Activated CD4-positive, alpha-beta T cell treated with anti-CD3 and anti-CD28 coated beads for 24 hours (primary cell): ENCODE measurements around the gene TARP.
"Not testable (repeated sequence)": the region's sequence is repeated elsewhere in the genome, so short reads cannot be mapped to it uniquely, and the experiment has no call there.

Source experiments
- DNase-seq, 2 donors: peaks; one replicate each; pipeline ENCODE4 v3.0.0-alpha.2; 2020; ENCODE audit warnings: low read depth in 2 of 2

Gene TARP

DNA sequence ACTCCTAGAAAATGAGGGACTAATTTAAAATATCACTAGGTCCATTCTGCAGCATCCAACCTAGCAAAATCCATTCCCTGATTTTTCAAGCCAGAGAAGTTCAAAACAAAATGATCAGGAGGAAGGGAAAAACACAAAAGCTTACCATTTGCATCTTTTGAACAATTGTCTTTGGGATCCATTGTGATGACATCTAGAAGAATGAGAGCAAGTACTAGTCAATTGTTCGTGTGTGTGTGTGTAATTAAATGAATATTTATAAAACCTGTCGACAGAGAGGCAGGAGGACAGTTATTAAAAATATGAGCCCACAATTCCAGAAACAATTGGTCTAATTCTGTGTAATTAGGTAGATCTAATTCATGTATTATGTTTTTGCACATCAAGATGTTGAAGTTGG lies 11.4 kb downstream of the TARP start:
- not testable (repeated sequence) for DNase-seq

DNA sequence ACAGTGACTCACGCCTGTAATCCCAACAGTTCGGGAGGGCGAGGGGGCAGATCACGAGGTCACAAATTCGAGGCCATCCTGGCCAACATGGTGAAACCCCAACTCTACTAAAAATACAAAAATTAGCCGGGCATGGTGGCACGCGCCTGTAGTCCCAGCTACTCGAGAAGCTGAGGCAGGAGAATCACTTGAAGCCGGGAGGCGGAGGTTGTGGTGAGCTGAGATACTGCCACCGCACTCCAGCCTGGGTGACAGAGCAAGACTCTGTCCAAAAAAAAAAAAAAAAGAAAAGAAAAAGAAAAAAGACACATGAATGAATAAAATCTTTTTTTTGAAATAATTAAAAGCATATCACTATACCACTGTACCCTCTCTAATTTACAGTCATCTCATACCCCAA lies 11.8 kb downstream of the TARP start:
- DNase-seq, result not testable (repeated sequence)

DNA sequence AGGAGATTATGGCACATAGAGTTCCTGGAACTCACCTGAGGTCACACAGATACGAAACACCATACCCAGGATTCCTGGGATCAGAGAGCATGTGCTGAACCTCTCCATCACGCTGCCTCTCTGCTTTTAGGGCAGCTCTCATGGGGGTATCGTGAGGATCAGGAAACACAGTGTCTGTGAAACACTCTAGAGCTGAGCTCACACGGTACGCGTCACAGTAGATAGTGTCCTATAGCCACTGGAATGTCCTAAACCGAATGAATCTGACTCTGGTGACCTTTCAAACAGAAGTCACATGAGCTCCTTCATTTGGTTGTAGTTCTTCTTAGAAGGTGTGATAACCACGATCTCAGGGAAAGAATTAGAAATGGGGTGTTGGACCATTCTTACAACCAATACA lies 14.3 kb downstream of the TARP start:
- DNase-seq, result not testable (repeated sequence)

DNA sequence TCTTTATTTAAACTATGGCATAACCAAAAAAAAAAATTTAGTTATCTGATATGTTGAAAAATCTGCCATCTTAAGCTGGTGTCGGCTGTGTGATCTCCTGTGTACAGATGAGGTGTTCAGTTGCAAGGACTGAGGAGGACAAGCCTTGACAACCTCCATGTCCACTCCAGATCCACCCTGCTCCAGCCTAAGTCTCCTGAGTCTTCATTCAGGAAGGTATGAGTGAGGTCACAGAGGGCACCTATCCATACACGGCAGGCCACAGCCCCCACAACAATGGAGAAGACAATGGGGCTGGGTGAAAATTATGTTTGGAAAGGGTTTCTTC lies 16.1 kb downstream of the TARP start:
- DNase-seq, result no peak

DNA sequence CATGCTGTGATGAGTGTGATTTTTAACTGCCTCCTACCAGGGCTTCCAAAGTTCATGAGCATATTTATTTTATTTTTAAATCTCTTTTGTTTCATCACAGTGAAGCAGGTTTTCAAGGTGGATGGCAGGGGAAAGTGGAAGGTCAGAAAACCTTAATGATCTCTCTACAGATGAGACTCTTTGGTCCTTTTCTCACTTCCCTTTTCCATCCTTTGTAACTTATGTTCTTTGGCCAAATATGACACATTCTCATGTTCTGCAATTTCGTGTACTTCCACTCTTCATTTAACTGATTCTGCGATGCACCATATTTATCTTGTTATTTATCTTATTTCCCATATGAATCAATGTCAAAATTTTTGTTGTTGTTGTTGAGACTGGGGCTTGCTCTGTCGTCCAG lies 23.6 kb downstream of the TARP start:
- DNase-seq, result not testable (repeated sequence)

DNA sequence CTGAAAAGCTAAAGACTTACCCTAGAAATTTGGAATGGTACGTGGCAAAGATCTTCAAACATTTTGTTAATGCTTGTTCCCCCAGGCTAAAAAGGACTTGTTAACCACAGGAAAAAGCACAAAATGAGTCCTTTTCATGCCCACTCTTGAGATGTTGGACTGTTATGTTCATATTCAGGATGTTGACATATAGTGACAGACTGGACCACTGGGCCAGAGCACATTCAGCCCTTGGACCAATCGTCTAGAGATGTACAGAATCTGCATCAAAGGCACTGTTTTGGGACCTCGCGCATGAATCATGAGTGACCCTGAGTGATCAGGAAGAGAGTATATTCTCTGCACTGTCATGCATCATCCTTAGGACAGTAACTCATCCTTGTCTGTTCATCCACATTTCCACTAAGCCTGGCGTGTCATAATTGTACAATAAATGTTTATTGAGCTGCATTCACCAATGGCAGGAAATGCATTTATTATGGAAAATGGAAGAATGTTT lies 25.3 kb downstream of the TARP start:
- DNase-seq, result no peak

DNA sequence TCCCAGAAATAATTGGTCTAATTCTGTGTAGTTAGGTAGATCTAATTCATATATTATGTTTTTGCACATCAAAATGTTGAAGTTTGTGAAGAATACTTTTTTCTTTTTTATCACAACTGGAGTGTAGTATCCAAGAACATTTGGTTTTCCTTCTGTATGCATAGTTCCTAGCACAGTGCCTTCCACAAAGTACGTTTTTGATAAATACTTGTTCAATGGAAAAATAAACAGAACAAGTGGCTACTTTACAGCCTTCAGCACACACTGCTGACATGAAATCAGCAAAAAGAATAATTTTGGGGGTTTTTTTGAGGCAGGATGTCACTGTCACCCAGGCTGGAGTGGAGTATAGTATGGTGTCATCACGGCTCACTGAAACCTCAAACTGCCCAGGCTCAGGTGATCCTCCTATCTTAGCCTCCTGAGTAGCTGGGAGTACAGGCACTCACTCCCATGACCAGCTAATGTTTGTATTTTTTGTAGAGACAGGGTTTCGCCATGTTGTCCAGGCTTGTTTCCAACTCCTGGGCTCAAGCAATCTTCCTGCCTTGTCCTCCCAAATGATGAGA lies 27.9 kb downstream of the TARP start:
- DNase-seq, result no peak

DNA sequence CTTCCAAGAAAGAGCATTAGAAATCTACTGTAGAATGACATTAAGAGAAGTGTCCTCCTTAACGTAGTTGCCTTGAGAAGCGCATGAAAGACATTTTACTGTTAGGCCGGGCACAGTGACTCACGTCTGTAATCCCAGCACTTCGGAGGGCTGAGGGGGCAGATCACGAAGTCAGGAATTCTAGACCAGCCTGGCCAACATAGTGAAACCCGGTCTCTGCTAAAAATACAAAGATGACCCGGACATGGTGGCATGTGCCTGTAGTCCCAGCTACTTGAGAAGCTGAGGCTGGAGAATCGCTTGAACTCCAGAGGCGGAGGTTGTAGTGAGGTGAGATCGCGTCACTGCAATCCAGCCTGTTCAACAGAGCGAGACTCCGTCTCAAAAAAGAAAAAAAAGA lies 28.9 kb downstream of the TARP start:
- DNase-seq, result no peak

DNA sequence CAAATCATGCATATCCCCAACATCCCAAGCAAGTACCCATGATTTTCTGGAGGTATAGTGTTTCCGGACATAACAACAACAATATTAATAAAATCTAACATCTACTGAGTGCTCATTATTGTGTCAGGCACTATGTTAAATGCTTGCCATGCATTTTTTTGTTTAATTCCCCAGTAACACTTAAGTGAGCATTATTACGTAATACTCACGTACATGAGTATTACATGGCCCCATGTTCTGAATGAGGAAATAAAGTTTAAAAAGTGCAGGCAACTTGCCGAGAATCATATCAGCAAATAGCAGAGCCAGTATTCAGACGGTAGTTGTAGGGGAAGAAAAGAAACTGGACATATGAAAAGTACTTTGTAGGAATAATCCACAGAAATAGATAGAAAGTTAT lies 30.1 kb downstream of the TARP start:
- DNase-seq, result not testable (repeated sequence)

DNA sequence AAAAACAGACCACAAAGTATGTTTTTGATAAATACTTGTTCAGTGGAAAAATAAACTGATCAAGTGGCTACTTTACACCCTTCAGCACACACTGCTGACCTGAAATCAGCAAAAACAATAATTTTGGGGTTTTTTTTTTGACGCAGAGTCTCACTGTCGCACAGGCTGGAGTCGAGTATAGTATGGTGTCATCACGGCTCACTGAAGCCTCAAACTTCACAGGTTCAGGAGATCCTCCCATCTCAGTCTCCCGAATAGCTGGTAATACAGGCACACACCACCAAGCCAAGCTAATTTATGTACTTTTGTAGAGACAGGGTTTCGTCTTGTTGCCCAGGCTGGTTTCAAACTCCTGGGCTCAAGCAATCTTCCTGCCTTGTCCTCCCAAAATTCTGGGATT lies 30.6 kb downstream of the TARP start:
- no peak for DNase-seq

DNA sequence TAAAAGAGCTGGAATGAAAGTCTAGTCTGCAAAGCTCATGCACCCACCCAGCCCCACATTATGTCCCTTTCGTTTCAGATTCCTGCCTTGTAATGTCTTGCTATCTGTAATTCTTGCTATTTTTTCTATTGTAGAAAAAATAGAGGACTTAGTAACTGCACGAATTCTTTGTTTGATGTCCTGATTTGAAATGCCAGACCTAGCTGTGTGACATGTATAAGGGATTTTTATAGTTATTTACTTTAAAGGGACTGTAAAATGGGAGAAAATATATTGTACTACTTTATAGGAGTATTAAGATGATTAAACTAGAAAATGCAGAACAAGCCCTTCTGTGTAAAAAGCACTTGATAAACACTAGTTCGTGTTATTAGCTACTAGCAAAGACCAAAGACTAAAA lies 32.4 kb downstream of the TARP start:
- no peak for DNase-seq

DNA sequence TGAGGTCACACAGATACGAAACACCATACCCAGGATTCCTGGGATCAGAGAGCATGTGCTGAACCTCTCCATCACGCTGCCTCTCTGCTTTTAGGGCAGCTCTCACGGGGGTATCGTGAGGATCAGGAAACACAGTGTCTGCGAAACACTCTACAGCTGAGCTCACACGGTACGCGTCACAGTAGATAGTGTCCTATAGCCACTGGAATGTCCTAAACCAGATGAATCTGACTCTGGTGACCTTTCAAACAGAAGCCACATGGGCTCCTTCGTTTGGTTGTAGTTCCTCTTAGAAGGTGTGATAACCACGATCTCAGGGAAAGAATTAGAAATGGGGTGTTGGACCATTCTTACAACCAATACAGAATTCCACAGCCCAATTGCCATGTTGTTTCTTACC lies 34.3 kb downstream of the TARP start:
- DNase-seq, result not testable (repeated sequence)

DNA sequence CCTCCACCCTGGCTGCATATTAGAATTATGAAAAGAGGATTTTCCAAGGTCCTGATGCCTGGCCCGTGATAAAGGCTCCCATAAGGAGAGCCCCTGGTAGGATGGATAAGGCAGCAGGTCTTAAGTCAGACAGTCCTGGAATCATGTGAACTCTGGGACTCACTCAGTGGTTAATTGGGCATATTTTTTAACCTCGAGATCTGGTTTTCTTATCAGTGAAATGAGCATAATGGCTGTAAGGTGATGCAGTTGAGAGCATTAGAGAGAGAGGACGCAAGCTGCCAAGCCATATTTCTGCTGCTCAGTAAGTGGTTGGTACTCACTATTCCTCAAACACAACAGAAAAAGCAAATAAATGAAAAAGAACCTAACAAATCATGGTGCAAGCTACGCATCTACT lies 37.8 kb downstream of the TARP start:
- DNase-seq, result no peak

DNA sequence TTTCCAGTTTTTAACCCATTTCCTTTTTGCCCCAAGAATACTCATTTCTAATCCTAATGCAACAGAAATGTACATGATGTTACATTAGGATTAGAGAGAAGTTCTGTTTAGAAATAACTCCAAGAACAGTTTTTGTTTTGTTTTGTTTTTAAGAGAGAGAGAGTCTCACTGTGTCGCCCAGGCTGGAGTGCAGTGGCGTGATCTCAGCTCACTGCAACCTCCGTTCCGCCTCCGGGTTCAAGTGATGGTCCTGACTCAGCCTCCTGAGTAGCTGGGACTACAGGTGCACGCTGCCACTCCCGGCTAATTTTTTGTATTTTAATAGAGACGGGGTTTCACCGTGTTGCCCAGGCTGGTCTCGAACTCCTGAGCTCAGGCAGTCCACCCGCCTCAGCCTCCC lies 38.7 kb downstream of the TARP start:
- not testable (repeated sequence) for DNase-seq

DNA sequence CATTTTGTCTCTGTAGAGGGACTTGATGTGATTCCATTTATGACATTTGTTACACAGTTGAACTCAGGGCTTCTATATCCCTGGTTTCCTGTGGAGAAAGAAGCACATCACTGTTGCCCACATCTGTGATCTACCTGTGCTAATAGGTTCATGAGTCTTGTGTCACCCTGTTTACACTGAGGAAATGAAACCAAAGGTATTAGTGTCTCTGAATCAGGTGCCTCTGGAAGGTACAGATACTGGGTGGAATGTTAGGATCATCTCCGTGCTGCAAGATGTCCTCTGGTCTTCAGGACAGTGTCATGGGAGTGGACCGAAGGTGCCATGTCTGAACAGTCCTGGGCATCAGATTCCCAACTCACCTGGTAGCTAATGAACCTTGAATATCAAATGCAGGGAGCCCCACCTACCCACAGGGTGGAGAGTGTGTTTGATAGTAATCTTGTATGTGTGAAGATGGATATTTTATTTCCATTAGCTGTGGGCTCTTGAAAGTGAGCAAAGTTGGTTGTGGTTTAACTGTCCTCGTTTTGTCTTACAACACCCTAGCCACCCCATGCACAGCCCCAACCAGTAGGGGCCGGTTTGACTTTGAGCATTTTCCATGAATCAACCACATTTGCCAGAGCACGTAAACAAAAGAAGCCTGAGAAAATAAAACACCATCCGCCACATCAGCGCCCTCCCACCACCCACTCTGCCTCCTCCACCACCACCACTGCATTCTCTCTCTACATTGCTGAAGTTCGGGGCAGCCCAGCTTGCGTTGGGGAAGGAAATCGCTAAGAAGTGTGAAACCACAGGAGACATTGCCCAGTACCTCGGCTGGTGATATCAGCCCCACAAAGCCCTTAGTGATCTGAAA lies 40.7 kb downstream of the TARP start:
- DNase-seq, result peak; percentile 40

DNA sequence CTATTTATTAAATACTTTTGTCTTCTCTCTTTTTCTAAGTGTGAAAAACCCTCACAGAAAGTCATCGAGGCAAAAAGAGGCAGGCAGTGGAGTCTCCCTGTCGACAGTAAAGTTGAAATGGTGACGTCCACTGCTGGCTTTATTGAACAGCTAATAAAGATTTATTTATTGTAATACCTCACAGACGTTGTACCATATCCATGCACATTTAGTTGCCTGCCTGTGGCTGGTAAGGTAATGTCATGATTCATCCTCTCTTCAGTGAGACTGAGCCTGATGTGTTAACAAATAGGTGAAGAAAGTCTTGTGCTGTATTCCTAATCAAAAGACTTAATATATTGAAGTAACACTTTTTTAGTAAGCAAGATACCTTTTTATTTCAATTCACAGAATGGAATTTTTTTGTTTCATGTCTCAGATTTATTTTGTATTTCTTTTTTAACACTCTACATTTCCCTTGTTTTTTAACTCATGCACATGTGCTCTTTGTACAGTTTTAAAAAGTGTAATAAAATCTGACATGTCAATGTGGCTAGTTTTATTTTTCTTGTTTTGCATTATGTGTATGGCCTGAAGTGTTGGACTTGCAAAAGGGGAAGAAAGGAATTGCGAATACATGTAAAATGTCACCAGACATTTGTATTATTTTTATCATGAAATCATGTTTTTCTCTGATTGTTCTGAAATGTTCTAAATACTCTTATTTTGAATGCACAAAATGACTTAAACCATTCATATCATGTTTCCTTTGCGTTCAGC lies 43.4 kb downstream of the TARP start:
- DNase-seq, result no peak

DNA sequence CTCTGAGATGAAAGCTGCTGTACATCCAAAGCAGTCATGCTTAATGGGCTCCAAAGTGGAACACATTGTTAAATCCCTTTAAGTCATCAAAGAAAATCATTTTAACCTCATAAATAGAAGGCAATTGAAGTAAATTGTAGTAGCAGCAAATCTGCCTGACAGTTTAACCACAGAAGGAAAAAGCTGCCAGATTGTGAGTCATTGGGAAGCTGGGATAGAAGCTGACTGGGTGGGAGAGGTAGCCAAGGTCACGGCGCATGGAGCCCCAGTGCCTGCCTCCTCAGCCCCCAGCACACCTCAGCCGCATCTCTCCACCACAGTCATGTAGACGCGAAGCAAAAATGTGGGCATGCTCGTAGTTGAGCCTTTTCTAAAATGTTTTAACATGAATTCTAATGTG lies 44.0 kb downstream of the TARP start:
- DNase-seq, result no peak

DNA sequence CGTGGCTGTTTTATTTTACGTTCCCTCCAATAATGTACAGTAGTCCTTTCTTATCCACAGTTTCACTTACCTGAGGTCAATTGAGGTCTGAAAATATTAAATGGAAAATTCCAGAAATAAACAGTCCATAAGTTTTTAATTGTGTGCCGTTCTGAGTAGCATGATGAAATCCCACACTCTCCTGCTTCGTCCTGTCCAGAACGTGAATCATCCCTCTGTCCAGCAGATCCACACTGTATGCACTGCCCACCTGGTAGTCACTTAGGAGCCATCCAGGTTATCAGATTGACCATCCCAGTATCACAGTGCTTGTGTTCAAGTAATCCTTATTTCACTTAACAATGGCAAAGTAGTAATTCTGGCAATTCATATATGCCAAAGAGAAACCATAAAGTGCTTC lies 49.0 kb downstream of the TARP start:
- DNase-seq, result no peak

DNA sequence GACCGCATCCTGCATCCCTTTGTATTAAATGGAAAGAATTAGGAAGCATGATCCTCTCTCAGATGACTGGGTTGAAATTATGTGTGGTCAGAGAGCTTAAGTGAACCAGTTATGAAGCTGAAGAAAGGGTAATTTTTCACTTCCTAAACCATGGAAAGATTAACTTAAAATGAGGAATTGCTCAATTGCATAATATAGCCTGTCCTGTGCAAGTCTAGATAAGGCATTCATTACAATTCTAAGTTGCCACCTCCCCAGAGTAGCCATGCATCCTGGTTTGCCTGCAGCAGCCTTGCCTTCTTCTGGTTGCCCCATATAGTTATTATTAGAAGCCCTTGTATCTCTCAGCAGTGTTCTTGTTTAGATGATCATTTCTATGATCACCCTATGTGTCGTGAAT lies 50.1 kb downstream of the TARP start:
- DNase-seq, result no peak

DNA sequence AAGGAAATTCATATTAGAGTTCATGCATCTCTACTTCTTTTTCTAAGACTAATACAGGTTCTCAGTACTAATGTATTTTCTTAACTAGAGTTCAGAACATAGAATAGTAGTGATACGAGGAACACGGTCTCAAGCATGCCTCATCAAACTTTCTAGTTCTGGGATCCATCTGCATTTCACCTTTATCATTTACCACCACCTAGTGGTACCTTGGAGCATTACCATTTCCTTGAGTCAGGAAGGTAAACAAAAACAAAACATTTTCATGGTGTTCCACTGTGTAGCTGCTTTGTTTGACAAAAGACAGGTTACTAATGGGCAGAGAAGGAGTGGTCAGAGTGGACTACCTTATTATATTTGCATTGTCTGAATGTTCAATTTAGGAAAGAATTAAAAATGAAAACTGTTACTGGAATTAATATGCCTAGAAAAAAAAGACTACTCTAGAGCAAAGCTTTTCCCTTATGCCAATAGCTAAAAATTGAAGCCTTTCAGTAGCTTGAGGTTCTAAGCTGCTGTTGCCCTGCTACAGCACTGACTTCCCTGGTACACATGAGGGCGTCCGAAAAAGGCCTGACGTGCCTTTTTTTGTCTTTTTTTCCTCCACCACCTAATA lies 50.8 kb downstream of the TARP start:
- DNase-seq, result peak in 1 of 2 donors; percentile 38

DNA sequence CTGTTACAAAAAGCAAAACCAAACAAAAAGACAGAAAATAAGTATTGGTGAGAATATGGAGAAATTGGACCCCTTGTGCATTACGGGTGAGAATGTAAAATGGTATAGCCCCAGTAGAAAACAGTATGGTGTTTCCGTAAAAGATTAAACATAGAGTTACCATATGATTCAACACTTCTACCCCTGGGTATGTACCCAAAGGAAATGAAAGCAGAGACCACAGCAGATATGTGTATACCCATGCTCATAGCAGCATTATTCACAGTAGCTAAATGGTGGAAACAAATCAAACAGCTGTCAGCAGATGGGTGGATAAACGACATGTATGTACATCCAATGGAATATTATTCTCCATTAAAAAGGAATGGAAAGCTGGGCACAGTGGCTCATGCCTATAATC lies 53.0 kb downstream of the TARP start:
- DNase-seq, result no peak

DNA sequence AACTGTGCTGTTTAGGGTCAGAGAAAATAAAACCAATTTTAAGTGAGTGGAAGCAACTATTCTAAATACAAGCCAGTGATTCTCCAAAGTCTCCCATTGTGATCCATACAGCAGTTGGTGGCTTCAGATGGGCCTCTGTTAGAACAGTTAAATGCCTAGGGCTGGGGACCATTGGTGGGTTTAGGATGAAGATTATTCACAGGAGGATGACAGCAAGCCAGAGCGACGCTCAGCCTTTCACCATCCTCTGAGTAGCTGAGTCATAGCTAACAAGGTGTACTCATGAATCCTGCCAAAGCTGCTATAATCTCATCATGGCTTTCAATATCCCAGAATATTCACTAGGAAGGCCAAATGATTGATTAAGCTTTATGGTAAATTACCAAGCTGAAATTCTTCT lies 55.8 kb downstream of the TARP start:
- no peak for DNase-seq
